GM21360 (cell line): ENCODE measurements around the gene INPP4A.

Experiments
- ATAC-seq: cut with Tn5 transposase; IDR thresholded peaks from one replicate; pipeline ENCODE4 v1.9.1; 2021; ENCODE audit warnings: mild to moderate bottlenecking, moderate library complexity; ENCODE audit not compliant: unreplicated experiment

Gene INPP4A

DNA sequence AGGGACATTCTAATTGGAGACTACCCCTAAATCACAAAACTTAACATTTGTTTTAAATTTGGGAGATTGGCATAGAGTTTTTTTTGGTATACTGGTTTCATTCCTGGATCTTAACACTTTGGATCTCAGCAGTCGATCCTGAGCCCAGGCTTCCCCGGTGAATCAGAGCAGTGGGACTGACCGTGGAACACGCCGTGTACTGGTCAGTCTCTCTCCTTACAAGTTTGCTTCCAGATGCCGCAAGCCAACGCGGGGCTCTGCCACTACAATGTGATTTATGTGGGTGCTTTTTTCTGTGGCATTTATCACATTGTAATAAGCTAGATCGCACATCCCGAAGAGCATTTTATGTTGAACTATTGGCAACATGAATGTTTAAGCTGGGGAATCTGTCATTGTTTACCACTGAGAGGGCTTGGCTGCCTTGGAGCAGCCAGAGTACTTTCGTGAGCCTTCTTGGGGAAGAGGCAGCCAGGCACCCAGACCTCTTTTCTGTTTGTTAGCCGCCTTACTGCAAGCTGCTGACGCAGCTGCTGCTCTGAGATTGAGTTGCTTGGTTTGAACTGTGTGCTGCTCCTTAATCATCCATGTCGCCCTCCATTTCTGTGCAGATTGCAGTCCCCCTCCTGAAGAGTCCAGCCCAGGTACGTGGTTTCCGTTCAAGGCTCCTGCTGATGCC lies 114.3 kb downstream of the INPP4A start:
- no peak for ATAC-seq

DNA sequence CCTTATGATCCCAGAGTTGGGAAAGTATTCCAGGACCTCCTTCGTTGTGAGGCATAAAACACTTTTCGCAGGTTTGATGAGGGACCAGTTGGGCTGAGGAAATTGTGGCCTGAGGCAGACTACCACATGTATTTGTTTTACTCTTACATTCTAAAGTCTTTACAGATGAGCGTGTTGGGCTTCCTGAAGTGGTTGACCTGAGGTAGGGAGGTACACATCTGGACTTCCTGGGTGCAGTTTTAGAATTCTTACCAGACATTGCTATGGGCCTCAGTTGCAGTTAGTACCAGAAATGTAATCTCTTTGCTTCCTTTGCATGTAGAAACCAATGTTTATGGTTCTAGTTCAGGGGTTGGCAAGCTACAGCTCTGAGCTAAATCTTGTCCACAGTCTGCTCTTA lies 114.9 kb downstream of the INPP4A start:
- no peak for ATAC-seq

DNA sequence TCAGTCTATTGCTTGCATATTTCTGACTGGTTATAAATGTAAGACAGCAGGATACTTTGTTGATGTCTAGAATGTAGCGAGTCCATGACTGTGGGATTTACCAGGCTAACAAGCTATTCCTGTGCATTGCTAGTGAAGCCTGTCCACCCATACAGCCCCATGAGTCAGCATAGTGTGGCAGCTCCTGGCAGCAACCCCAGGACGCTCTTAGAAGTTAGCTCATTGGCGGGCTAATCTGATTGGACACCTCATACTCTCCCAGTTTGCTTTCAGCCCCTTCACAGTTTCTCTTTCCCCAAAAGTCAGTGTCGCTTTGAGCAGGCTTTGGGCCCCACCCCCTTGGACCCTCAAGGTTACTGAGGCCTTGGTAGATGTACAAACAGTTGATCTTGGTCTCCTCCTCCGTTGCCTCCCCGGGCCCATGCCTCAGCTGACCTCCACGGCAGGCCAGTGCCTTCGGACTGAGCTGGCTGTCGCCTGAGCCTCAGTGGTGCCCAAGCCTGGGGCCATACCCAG lies 115.7 kb downstream of the INPP4A start:
- ATAC-seq = no peak

DNA sequence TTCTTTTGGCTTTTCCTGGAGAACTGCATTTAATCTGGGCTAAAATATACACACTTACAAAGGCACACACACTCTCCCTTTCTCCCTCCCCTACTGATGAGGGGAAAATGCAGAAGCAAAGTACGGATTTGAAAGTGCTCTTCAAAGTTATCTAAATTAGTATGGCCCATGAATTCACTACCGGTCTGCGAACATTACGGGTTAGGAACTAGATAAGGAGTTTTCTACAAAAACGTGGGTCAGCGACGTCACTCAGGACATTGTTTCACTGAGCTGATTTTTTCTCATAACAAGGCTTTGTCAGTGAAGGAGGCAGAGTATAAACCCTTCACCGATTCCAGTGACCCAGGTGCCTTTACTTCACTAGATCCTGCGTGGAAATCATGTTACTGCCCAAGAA lies 116.4 kb downstream of the INPP4A start:
- no peak for ATAC-seq

DNA sequence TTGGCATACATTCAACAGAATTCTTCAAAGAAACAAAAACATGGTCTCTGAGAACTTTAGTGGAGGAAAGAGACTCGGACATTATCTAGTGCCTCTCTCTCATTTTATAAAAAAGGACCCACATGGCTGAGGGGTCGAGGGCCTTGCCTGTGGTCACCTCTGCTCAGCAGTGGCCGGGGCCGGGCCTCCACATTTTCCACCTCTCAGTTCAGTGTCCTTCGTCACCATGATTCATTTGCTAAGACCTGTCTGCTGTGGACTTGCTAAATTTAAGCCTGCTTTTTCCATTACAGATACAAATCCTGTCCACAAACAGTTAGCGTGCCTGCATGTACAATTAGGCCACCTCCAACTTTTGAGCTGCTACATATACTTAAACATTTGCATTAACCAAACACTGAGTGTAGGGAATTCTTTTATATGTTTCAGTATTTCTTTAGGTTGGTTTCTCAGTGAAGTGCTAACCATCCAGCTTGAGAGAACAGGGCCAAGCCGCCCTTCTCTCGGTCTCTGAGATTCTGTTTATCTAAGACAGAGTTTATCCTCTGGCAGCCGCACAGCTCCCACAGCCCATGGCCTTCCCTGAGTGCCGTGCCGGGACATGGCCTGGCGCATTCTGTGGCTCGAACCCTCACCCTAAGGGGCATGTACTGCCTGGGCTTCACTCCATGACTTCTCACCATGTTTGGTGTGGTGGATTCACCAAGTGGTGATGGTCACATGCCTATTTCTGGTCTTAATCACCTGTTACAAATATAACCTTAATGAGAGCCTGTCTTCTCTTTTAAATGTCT lies 117.4 kb downstream of the INPP4A start:
- ATAC-seq = no peak

DNA sequence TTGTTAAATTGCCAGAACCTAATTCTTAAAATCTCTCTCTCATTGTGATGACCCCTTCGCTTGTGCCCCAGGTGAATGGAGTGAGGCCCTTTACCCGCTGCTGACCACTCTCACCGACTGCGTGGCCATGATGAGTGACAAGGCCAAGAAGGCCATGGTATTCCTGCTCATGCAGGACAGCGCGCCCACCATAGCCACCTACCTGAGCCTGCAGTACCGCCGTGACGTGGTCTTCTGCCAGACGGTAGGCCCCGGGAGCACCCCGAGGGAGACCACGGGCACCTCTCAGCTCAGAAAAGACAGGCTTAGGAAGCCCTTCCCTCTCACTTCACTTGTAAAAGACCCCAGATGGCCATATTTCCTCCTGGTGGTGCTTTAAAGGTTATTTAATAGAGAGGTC lies 118.7 kb downstream of the INPP4A start:
- ATAC-seq = no peak

DNA sequence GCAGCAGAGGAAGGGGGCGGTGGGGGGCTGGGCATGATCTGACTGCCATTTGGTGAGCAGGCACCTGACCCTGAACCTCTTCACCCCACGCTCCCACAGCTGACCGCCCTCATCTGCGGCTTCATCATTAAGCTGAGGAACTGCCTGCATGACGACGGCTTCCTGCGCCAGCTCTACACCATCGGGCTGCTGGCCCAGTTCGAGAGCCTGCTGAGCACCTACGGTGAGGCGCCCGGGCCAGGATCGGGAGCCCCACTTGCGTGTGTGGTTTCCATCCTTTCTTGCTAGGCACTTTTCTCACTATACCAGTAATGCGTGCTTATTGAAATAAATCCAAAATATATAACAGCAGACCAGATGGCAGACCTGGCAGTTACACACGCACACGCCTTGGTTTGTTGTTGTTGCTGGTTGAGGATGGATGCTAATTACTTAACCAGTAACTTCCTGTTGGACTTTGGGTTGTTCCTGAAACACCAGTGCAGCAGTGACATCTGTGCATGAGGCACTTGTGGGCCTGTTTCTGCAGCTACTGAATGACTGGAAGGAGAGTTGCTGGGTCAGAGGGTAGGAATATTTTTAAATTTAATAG lies 120.0 kb downstream of the INPP4A start:
- ATAC-seq = no peak

DNA sequence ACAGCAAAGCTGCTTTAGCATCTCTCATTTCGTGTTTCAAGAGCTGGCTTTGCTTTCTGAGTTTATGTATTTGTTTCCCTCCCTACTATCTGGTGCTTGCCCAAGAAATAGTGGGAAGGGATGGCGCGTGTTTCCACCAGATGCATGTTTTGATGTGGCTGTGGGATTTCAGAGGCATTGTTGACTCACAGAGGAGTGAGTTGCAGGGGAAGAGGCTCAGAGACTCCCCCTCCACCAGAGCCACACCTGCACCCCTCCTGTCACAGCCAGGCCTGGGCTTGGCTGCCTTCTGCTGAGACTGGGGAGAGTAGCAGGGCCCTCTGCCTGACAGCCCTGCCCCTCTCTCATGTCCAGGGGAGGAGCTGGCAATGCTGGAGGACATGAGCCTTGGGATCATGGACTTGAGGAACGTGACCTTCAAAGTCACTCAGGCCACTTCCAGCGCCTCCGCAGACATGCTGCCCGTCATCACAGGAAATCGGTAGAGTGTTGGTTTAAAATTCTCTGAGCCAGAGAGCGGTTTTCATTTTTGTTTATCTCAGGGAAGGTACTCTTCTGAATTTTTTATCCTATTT lies 120.7 kb downstream of the INPP4A start:
- ATAC-seq = no peak

DNA sequence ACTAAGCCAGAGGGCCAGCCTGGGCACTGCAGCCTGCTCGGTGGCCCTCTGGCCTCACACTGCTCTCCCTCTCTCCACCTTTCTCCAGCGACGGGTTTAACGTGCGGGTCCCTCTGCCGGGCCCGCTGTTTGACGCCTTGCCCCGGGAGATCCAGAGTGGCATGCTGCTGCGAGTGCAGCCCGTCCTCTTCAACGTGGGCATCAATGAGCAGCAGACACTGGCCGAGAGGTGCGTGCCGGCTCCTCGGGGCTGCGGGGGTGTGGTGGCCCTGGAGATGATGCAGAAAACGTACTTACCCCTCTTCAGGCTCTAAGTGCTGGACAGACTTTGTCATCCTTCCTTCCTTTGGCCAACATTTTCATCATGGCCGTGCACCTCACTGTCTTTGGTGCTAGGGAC lies 121.3 kb downstream of the INPP4A start:
- ATAC-seq = no peak

DNA sequence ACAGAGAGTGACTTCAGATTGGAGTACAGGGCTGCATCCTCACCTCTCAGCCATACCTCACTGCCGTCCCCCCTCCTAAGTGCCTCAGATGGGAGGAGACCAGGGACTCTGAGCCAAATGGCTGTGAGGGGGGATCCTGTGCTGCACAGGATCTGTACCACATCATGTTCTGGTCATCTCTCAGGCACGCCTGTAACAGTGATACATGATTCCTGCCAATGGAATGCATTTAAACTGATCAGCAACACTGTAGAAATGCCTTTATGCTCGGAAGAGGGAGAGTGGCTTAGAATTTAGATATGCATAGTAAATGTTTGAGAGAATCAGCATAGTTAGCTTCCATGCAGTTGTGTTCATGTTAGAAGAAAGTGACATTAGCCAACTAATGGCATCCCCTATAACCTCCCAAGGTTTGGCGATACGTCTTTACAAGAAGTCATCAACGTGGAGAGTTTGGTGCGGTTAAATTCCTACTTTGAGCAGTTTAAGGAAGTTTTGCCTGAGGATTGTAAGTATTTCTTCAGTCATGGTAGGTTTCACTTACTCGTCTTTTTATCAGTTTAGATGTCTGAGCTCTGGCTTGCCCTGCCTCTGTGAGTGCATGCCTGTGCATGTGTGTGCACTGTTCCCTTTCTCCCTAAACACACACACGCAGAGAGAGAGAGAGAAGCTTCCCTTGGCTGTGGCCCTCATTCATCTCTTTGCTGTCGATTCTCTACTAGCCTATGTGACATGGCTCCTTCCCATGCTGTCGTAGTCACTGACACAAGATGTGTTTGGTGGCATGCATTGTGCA lies 123.7 kb downstream of the INPP4A start:
- ATAC-seq = no peak

DNA sequence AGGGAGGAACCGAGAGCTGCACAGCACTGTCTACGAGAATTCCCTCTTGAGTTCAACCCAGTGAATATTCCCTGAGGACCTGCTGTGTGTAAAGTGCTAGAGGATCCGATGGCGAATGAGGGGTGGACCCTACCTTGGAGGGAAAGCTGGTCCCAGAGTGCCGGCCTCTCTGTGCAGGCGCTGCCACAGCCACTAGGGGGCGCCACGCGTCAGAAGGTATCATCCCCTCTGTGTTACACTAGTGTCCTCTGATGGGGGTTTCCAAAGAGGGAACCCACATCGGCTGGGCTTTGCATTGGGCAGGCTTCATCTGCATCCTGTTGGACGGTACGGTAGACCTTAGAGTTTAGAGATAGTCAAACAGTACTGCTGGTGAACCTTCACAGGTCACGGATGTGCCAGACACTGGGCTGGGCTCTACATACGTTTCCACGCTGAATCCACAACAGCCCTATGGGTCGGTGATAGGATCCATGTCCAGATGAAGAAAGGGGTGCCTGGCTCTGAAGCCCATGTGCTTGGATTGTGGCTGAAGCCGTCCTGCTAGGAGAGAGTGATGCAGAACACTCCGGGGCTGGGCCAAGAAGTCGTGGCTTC lies 124.6 kb downstream of the INPP4A start:
- ATAC-seq = no peak

DNA sequence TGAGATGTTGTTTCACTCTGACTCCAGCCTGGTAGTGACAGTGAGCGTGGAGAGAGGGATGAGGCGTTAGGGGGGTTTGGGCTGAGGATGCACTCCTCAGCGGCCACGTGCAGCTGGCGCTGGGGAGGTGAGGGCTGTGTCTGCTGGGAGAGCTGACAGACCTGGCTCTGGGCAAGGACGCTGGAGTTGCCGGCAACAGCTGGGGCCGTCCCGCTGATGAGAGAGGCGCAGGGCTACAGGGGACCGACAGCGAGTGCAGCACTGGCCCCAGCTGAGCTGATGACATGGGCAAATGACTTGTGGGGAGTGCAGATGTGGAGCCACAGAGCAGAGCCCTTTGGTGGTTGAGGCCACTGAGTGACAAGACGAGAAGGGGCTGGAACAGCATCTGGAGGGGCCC lies 125.3 kb downstream of the INPP4A start:
- no peak for ATAC-seq

DNA sequence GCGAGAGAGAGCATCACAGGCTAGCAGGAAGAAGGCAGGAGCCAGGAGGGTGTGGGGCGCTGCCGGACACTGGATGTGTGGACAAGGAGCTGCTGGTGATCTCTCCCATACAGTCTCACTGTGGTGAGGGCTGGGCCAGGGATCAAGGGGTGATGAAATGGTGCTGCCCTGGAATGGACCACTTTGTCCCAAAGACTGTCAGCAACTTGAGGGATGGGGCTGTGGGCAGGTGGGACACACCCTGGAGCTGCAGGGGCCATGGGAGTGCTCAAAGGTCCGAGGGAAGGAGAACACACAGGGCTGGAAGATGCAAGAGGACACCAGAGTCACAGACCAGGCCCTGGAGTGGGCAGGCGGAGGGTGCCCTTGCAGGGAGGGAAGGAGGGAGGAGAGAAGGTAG lies 125.7 kb downstream of the INPP4A start:
- no peak for ATAC-seq

DNA sequence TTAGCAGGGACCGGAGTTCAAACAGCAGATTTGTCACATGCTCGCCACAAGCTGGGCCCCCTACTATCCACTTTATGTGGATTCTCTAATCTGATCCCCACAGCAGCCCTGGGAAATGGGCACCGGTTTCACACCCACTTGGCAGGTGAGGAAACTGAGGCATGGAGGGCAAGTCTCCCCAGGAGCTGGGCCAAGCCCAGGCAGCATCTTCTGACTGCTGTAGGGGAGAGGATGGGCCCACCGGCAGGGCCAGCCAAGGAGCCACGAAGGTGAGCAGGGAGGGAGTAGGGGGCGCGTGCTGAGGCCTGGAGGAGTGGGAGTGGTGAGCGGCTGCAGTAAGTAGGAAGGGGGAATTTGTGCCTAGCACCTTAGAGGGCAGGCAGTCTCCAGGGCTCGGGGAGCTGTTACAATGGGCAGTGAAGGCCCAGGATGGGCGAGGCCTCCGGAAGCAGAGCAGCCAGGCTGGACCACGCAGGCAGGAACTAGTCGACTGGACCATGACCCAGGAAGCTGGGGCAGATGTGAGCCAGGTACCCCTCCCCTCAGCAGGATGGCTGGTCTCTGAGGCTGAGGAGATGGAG lies 126.6 kb downstream of the INPP4A start:
- no peak for ATAC-seq

DNA sequence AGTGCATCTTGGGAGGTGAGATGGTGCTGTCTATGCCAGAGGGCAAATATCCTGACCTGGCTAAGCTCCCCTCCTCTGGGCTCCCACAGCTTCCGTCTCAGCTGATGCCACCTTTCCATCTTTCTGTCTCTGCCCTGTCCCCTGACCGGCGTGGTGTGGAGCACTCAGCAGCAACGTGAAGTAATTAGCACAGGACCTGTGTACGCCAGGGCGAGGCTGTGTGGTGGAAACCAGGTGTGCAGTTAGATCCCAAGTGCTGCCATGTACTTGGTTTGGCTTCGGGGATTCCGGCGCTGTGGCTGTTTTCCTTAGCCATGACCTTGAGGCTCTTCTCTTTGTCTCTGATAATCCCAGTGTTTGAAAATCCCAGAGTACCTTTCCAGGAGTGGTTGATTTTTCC lies 127.1 kb downstream of the INPP4A start:
- ATAC-seq = no peak

DNA sequence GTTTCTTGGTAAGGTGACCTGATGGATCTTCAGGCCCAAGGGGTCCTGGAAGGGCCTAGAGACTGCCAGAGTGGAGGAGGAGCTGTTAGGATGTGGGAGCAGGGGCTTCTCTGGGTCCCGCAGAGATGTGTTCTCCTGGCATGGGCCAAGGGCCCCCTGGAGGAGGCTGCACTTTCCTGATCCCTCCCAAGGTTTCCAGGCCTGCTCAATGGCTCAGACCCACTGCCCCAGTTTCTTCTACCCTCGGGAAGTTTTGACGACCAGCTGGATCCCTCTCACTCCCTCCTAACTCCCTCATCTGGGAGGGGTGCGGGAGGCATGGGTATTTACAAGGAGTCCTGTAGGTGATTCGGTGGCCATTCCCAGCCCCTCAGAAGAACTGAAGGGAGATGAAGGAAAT lies 127.6 kb downstream of the INPP4A start:
- no peak for ATAC-seq

DNA sequence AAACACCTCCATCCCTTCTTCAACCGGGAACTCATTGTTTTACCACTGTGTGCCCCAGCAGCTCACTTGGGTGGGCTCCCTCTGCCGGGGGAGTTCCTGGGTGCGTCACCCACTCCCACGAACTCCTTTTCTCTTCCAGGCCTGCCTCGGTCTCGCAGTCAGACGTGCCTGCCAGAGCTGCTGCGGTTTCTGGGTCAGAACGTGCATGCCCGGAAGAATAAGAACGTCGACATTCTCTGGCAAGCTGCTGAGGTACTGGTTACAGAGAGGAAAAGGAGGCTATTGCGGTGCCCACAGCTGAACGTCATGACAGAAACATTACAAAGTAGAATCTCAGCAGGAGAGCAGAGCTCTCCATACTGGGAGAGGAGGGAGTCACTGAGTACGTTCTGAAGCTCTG lies 128.0 kb downstream of the INPP4A start:
- ATAC-seq = no peak

DNA sequence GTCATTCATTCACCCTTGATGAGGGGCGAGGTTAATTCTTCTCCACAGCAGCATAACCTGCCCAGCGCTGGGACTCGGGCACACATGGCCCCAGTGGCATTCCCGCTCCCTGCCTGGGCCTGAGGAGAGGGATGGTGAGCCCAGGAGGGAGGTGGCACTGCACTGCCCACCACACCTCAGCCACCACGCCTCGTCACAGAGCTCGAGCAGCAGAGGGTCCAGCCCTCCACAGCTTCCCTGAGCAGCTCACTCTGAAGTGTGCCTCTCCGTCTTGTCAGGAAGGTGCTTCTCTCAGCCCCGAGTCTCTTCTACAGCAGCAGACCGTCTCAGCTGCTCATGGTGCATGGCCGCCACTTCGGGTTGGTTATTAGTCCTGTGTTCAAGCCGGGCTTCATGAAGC lies 128.8 kb downstream of the INPP4A start:
- ATAC-seq = no peak

DNA sequence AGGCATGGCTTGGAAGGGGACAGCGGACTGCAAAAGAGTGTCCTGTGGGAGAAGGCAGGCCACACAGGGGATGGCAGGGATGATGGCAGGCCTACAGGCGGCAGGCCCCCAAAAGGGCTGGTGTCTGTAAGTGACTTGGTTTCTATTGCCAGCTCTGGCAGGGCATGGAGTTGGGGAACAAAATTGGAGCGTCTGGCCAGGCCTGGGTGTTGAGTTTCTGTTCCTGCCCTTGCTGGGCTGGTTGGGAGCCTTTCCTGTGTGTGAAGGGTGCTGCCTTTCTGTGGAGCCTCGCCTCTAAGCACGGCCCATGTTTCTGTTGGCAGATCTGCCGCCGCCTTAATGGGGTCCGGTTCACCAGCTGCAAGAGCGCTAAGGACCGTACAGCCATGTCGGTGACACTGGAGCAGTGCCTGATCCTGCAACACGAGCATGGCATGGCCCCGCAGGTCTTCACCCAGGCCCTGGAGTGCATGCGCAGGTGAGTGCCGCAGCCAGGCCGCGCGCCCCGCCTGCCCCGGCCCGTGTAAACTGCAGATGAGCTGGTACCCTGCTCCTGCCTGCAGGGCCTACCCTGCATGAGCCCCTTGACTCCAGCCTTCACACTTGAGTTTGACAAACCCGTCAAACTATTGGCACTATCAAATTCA lies 132.1 kb downstream of the INPP4A start:
- ATAC-seq = no peak

DNA sequence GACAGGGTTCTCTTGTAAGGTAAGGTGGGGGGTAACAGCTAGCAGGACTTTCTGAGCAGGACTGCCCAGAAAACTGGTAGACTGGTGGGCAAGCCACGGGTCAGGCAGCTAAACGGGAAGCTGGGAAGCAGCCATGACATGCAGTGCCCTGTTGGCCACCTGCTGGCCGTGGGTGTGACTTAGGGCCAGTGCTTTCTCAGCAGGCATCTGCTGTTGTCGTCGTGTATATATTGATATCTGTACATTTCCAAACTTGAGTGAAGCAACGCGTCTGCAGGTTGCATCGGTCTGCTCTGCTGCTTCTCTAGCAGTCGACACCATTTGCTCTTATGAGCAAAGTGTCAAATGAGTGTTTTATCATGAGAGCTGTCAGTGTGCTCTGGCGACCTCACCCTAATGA lies 132.7 kb downstream of the INPP4A start:
- ATAC-seq = no peak
